Endothelial cell of hepatic sinusoid (primary cell): ENCODE data around the gene GALNT14.
"Not testable (repeated sequence)": the region's sequence is repeated elsewhere in the genome, so short reads cannot be mapped to it uniquely, and the experiment has no call there.

Source experiments
- in situ Hi-C: cut with HindIII; loops from 2 replicates; pipeline ENCODE4 v1.10.0; 2017; ENCODE audit warnings: low sequenced_read_pairs

Gene GALNT14

DNA sequence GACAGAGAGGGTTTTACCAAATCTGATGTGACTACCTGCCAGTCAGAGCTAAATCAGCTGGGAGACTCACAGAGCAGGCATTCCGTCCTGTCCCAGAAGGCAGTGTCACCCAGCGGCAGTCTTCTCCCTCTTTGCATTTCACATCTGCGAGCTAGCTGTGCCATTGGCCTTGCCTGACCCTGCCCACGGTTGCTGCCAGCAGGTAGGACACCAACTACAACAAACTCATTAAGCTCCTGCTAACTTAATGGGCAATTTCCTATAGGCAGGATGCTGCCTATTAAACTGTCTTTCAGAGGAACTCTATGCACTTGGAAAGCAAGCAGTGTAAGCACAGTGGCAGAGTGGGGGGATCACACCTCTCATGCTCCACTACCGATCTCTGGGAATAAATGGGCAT, 214.6 kb downstream of the GALNT14 start:
- in situ Hi-C loops, result no loop called here

DNA sequence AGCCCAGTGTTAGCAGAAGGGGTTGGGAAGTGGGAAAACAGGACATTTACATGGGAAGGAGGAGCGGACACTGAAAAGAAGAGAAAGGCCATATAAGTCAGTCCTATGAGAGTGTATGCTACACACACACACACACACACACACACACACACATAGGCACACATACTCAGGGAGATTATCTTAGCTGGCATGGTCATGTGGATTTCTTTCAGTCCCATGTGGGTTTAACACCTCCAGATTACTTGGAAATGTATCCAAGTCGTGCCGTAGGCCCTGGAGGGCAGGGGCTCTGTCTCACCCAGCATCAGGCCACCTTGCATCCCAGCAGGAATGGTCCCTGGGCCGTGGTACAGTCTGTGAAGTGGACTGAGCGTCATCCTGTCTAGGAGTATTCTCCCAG, 217.7 kb downstream of the GALNT14 start:
- in situ Hi-C loops, result no loop called here

DNA sequence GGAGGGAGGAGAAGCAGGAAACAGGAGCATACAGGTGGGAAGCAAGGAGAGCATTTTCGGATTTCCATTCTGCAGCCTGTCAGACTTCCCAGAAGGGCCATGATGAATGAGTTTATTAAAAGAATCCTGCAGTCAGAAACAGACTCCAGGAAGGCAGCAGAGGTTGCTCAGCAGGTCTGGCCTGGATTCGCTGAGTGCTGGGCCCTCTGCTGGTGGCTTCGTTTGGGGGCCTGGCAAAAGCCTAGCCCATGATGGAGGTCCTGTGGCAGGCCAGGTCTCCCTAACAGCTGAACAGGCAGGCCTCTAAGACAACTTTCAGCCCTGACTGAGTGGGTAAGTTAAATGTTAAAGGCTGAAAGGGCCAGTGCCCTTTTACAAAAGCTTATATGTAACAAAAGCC, 222.8 kb downstream of the GALNT14 start:
- in situ Hi-C loops, result no loop called here

DNA sequence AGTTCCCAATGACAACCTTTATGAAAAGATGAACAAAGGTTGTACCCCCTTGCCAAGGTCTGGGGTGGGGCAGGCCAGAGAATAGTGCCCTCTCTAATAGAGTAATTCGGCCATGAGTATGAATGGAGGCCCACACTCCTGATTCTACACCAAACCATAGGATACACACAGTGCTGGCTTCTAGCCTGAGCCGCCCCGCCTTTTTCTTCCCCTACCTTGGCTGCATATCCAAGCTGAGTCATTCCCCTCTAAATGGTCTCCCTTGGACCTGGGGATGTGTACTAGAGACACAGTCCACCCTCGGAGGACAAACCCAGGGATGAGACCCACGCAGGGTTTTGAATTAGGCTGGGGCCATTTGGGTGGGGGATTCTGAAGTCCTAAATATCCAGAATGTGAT, 223.8 kb downstream of the GALNT14 start:
- in situ Hi-C loops, result no loop called here

DNA sequence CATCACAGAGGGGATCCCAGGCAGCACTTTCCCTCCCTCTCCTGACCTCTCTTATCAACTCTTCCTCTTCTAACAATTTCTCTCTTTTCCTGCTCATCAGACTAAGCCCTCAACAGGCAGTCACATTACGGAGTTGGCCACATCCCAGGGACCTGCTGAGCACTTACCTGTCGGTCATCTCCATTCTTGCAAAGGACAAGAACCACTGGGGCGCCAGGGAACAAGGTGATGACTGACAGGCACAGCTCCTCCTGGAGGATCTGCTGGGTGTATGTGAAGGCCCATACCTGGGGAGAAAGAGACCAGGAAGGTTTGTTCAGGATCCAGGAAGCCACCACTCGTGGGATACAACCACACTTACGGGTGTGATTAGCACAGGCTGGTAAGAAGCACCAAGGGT, 226.2 kb downstream of the GALNT14 start:
- in situ Hi-C loops, result no loop called here

DNA sequence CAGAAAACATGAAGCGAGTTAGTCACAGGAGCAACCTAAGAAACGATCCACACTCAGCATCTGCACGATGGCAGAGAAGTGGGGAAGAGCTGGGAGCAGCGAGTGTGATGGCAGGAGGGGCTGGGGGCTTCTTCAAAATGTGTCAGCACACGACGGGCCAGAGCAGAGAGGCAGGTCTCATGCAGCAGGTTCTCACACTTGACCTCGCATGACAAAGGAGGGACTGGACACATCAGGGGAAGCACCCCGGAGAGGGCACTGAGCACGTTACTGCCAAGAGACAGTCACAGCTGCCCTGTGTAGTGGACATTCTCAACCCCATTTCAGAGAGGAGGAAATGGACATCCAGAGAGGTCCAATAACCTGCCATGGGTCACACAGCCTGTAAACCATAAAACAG, 226.9 kb downstream of the GALNT14 start:
- in situ Hi-C loops, result no loop called here

DNA sequence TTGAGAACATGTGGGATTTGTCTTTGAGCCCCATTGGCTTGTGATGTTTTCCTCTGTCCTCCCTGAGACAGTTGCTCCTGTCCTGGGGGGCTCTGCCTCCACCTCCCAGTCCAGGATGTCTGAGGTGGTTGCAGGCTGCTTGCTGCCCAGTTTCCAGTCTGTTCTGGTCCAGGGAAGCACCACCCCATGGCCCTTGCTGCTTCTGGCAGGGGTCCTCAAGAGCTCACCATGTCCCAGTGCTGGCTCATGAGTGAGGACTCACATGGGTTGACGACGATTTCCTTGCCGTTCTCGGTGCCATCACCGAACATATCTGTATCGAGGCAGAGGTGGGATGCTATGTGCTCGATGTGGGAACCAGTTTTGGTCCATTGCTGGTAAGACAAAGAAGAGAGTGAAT, 227.6 kb downstream of the GALNT14 start:
- in situ Hi-C loops, result no loop called here

DNA sequence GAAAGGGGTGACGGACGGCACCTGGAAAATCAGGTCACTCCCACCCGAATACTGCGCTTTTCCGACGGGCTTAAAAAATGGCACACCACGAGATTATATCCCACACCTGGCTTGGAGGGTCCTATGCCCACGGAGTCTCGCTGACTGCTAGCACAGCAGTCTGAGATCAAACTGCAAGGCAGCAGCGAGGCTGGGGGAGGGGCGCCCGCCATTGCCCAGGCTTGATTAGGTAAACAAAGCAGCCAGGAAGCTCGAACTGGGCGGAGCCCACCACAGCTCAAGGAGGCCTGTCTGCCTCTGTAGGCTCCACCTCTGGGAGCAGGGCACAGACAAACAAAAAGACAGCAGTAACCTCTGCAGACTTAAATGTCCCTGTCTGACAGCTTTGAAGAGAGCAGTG, 233.8 kb downstream of the GALNT14 start:
- in situ Hi-C loops, result not testable (repeated sequence)

DNA sequence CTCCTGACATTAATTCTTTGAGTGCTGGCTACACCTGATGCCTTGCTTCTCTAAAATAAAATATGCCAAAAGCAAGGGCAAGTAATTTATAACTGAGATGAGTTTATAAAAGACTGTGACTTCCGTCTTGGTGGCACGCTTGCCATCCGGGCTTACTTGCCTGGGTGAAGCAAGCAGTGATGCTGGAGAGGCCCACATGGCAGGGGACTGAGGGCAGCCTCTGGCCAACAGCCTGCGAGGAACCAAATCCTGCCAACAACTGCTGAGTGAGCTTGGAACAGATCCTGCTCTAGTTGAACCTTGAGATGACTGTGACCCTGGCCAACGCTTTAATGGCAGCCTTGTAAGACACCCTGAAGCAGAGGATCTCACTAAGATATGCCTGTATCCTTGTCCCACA, 234.9 kb downstream of the GALNT14 start:
- in situ Hi-C loops, result no loop called here

DNA sequence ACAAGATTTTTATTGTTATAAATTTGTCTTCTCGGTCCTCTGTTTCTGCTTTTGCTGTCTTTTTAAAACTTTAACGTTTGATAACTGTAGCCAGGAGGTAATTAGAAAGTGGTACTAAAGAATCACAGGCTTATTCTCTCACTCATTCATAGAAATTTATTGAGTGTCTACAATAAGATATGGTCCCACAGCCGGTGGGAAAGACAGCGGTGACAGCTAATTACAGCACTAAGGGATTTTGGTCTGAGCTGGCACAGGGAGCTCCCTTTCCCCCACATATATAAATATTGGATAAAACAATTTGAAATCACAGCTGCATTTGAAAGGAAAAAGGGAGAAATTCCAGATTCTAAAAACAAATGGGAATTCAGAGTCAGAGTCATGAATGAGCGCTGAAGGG, 237.9 kb downstream of the GALNT14 start:
- in situ Hi-C loops, result no loop called here

DNA sequence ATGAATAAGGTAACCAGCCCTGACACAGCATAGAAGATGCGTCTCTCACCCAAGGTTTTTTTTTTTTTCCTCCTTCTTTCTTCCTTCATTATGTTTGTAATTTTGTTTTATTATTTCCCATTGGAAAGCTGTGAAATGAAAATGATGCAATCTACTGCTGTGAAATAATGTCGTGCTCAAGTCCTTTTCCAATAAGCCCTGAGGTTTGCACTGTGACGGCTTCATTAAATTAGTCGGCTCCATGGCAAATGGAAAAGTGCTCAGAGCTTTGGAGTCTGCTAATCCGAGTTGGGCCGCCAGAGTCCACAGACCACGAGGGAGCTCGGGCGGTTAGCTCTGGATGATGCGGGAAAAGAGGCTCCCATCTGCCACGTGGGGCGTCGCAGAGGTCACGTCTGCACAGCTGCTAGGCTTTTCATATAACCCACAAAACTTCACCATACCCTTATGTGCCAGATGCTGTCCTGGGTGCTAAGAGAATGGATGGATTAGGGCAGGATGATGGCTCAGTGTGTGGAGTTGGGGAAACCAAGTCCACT, 238.7 kb downstream of the GALNT14 start:
- in situ Hi-C loops, result no loop called here

DNA sequence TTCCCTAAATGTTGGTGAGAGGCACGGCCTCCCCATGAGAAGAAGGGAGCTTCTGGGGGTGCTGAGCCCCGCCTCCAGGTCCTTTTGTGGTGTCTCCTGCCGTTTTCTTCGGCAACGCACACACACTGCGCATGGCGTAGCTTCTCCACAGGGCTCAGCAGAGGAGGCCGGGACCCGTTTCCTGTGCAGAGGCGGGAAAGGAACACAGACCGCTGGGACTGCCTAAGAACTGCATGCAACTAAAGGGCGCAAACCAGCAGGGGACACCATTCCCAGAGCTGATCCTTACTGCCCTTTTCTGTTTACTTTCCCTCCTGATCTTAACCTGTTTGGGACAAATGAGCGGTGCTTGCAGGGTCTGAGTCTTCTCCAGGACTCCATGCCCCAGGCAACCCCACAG, 240.7 kb downstream of the GALNT14 start:
- in situ Hi-C loops, result no loop called here

DNA sequence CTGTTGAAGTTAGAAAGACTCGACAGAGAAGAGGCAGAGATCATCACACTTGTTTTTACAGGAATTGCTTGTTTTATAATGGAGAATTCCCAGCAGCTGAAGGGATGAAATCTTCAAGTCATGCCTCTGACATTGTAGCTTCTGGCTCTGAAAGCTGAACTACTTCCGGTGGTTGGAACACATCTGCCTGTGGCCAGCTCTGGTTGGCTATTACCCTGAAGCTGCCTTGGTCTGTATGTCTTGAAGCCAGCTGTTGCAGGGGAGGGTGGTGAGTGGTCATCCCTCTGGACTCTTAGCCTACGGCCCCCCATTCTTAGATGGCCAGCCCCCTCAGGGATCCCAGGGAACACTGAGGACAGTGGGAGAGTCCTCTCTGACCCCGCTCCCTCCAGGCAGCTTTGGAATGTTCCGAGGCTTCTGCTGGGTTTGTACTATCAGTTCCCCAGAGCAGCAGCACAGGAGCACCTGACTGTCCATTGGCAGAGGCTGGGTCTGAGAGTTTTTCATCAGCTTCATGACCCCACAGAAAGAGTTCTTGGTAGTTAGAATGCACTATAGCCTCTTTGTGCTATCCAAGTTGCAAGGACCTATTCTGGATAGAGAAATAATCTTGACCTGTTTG, 243.6 kb downstream of the GALNT14 start:
- in situ Hi-C loops, result no loop called here

DNA sequence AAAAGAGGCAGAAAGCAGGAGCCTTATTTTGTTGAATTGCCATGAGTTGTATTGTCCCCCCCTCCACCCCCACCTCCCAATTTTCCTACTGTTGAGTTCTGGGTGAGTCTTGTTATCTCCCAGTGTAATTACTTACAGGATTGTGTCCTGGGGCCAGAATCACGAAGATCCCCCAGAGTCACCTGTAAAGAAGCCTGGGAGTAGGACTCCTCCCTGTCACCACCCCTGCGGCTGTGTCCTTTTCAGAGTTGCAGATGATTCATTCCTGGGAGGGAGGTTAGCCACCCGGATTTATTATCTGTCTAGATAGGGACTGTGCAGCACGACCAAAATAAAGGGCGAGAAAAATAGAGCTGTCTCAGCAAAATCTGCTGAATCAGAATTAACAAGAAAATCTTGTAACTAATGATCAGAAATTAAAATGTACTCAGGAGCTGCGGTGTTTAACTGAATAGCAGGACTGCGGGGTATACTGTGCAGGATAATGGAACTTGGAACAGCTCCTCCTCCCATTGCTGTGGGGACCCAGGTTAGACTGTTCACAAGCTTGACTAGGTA, 249.3 kb downstream of the GALNT14 start:
- in situ Hi-C loops, result no loop called here

DNA sequence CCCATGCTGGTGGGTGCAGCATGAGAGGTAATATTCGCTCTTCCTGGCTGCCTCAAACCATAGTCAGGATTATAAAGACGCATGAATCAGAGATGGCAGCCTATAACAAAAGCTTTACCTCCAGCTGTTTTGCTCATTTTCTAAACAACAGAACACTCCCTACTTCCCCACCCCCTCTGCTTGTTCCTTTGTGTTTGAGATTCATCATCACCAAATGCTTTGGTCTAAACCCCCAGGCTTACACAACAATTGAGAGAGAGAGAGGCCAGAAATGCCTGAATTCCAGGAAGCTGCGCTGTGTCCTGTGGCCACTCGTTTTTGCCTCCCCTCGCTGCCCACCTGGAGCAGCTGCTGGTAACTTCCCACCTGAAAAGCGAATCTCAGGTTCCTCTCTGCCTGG, 252.2 kb downstream of the GALNT14 start:
- in situ Hi-C loops, result no loop called here

DNA sequence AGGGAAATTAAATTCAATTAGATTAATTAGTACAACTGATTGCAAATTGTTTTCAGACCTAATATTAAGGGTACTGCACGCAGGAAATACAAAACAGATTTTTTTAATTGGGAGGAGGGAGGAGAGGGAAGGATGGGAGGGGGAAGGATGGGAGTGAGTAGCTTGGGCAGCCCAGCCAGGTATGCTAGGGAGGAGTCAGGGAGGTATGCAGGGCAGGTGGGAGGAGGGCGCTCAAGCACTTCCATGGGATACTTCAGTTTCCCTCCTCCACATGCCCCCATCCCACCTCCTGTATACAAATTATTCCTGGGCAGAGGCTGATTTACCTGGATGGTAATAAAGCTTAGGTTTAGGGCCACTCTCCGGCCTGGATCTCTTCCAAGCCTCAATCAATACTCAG, 254.4 kb downstream of the GALNT14 start:
- in situ Hi-C loops, result no loop called here

DNA sequence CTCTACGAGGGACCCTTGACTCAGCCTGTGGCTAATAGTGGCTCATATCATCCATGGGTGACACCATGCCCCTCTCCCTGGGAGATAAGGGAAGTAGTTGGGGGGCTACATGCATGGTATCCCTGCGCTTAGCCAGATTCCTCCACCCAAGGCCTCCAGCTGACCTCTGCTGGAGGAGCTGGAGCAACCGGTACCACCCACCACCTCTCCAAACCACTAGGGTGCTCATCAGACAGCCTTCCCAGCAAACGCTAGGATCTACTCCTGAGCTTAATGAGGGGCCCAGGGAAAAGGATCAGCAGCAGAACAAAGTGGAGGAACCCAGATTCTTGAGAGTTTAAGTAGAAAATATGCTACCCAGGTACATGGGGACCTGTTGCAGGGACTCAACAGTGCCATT, 255.1 kb downstream of the GALNT14 start:
- in situ Hi-C loops, result no loop called here

DNA sequence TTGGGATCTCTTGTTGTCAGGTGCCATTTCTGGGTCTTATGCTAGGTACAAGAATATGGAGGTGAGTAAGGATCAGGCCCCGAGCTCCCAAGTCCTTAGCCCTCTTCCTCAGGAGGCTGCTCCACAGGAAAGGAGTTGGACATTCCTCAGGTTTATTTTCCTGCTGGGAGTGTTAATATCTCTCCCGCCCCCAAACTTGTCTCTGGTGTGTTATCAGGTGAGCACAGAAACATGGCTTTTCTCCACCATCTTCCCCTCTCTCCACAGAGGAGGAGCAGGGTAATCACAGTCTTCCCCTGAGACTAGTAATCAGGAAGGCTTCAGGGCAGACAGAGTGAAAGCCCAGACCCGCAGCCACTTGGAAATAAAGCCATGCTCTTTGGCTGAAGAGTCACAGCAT, 257.7 kb downstream of the GALNT14 start:
- in situ Hi-C loops, result no loop called here

DNA sequence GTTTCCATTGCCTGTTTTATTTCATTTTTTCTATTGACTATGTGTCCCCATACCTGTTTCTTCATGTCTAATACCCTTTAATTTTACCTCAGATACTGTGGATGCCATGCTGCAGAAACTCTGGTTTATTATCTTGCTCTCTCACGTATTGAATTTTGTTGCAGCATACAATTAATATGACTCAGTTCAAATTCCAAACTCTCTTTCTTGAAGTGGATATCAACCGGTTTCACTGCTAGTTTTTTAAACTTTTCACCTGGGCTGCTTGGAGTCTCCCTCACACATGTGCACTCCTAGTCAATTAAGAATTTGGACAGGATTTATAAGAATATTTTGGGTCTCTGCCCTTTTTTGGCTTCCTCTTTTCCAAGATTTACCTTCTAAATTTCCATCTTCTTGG, 260.4 kb downstream of the GALNT14 start:
- in situ Hi-C loops, result no loop called here

DNA sequence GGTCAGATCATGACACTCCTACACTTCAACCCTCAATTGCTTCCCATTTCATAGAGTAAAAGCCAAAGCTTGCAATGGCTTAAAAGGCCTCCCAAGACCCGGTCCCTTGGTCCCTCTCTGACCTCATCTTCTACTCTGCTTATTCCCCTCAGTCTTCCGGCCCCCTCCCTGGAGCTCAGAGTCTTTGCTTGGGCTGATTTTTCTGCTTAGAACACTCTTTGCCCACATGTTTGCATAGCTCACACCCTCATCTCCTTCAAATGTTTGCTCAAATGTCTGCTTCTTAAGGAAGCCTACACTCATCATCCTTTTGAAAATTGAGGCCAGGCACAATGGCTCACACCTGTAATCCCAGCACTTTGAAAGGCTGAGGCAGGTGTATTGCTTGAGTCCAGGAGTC, 265.4 kb downstream of the GALNT14 start:
- in situ Hi-C loops, result no loop called here

DNA sequence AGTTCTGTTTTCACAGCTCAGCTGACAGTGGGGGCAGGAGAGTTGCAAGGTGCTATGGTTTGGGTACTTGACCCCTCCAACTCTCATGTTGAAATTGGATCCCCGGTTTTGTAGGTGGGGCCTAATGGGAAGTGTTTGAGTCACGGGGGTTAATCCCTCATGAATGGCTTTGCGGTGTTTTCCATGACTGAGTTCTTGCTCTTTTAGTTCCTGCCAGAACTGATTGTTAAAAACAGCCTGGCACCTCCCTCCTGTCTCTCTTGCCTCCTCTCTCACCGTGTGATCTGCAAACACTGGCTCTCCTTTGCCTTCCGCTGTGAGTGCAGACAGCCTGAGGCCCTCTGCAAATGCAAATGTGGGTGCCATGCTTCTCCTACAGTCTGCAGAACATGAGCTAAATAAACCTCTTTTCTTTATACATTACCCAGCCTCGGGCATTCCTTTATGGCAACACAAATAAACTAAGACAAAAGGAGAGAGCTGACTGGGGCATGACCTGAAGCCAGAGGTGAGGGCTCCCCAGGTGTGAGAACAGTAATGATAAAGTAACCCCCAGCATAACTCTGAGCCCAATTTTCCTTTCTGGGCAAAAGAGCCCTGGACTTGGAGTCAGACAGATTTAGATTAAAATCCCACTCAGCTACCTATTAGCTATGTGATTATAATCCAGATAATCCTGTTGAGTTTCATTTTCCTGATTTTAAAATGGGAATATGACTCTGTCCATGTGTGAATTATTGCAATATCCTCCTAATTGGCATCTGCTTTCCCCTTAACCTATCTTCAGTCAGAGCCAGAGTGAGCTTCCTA, 266.1 kb downstream of the GALNT14 start:
- in situ Hi-C loops, result no loop called here

DNA sequence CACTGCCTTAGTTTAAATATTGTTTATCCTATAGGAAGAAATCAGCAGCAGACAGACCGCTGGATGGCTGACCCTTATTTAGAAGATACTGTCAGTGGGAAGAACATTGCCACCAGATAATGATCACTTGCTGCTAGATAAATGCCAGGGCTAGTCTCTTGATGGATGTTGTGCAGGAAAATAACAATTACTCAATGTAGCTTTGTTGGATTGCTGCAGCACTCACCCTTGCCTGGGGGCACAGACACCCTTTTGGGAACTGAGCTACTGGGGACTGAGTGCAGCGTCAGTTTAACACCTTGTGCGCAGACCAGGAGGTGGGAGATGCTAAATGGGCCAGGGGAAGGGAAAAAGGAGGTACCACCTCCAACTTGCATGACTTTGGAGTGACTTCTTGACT, 266.8 kb downstream of the GALNT14 start:
- in situ Hi-C loops, result no loop called here
